Measurements from ENCODE around the gene FBXO30. TPM values are rescaled to one million over a fixed set of nuclear protein-coding genes. Genes with fewer than 3 reads are reported as not detected.

The FBXO30 gene
- total and polyA plus RNA-seq, 4 donors: 0.90 to 15.5 (median 3.5) TPM

DNA sequence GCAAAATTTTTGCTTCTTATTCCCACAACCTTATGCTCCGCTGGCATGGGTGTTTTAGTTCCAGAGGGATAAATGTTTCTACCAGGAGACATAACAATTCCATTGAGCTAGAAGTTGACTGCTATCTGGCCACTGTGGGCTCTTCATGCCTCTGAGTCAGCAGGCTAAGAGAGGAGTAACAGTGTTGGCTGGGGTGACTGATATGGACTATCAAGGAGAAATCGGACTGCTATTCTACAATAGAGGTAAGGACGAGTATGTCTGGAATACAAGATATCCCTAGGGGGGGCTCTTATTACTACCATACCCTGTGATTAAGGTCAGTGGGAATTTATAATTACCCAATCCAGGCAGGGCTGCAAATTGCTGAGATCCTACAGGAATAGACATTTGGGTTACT, 26.9 kb downstream of the FBXO30 start:
- 96% methylated on average over 3 of the region's 3 CpGs for WGBS
- Histone ChIP-seq H3K36me3 (ENCODE audit: control insufficient read depth in 4 of 4, insufficient read depth in 3 of 4, low read depth in 1 of 4, low read length in 3 of 4) (no peaks in the 10 kb centered on the region), H3K9ac (ENCODE audit: low read depth in 1 of 2, low read length in 2 of 2) (no peak overlapping the region), H3K27me3 (ENCODE audit: control insufficient read depth in 4 of 4, insufficient read depth in 4 of 4, low read length in 3 of 4) (no peaks in the 10 kb centered on the region), H3K9me3 (ENCODE audit: control insufficient read depth in 4 of 4, low read length in 3 of 4) (no peaks in the 10 kb centered on the region), H3K27ac (ENCODE audit: low read depth in 1 of 2, low read length in 2 of 2) (no peak overlapping the region), H3K4me3 (ENCODE audit: low read depth in 1 of 3, low read length in 3 of 3) (no peak overlapping the region), H3K4me1 (ENCODE audit: control insufficient read depth in 4 of 4, insufficient read depth in 4 of 4, low read length in 3 of 4) (no peaks in the 10 kb centered on the region)
- no peak for DNase-seq (ENCODE audit: low spot score)
- TF ChIP-seq RXRA (IDR thresholded peaks at IDR 0.05) (no peak), NR2F2 (IDR thresholded peaks at IDR 0.05) (no peak), JUND (IDR thresholded peaks at IDR 0.05) (no peak), GABPA (IDR thresholded peaks at IDR 0.05 in 1 of 2, conservative IDR thresholded peaks at IDR 0.05 in 1 of 2) (no peak), RAD21 (IDR thresholded peaks at IDR 0.05) (no peak), FOXA2 (IDR thresholded peaks at IDR 0.05) (no peak), HNF4G (IDR thresholded peaks at IDR 0.05) (no peak), FOXA1 (IDR thresholded peaks at IDR 0.05) (no peak), EGR1 (IDR thresholded peaks at IDR 0.05; ENCODE audit: low read depth in 2 of 2) (no peak), YY1 (IDR thresholded peaks at IDR 0.05) (no peak), MAX (IDR thresholded peaks at IDR 0.05) (no peak), TAF1 (conservative IDR thresholded peaks at IDR 0.05) (no peak), SP1 (IDR thresholded peaks at IDR 0.05) (no peak), HNF4A (conservative IDR thresholded peaks at IDR 0.05) (no peak)
- TF ChIP-seq, protein P1, sequence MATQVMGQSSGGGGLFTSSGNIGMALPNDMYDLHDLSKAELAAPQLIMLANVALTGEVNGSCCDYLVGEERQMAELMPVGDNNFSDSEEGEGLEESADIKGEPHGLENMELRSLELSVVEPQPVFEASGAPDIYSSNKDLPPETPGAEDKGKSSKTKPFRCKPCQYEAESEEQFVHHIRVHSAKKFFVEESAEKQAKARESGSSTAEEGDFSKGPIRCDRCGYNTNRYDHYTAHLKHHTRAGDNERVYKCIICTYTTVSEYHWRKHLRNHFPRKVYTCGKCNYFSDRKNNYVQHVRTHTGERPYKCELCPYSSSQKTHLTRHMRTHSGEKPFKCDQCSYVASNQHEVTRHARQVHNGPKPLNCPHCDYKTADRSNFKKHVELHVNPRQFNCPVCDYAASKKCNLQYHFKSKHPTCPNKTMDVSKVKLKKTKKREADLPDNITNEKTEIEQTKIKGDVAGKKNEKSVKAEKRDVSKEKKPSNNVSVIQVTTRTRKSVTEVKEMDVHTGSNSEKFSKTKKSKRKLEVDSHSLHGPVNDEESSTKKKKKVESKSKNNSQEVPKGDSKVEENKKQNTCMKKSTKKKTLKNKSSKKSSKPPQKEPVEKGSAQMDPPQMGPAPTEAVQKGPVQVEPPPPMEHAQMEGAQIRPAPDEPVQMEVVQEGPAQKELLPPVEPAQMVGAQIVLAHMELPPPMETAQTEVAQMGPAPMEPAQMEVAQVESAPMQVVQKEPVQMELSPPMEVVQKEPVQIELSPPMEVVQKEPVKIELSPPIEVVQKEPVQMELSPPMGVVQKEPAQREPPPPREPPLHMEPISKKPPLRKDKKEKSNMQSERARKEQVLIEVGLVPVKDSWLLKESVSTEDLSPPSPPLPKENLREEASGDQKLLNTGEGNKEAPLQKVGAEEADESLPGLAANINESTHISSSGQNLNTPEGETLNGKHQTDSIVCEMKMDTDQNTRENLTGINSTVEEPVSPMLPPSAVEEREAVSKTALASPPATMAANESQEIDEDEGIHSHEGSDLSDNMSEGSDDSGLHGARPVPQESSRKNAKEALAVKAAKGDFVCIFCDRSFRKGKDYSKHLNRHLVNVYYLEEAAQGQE (IDR thresholded peaks at IDR 0.05): no peak
- TF ChIP-seq, protein P2, sequence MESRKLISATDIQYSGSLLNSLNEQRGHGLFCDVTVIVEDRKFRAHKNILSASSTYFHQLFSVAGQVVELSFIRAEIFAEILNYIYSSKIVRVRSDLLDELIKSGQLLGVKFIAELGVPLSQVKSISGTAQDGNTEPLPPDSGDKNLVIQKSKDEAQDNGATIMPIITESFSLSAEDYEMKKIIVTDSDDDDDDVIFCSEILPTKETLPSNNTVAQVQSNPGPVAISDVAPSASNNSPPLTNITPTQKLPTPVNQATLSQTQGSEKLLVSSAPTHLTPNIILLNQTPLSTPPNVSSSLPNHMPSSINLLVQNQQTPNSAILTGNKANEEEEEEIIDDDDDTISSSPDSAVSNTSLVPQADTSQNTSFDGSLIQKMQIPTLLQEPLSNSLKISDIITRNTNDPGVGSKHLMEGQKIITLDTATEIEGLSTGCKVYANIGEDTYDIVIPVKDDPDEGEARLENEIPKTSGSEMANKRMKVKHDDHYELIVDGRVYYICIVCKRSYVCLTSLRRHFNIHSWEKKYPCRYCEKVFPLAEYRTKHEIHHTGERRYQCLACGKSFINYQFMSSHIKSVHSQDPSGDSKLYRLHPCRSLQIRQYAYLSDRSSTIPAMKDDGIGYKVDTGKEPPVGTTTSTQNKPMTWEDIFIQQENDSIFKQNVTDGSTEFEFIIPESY (IDR thresholded peaks at IDR 0.05): no peak
- TF ChIP-seq, protein P3, sequence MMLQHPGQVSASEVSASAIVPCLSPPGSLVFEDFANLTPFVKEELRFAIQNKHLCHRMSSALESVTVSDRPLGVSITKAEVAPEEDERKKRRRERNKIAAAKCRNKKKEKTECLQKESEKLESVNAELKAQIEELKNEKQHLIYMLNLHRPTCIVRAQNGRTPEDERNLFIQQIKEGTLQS (IDR thresholded peaks at IDR 0.05): no peak
- TF ChIP-seq, protein P4, sequence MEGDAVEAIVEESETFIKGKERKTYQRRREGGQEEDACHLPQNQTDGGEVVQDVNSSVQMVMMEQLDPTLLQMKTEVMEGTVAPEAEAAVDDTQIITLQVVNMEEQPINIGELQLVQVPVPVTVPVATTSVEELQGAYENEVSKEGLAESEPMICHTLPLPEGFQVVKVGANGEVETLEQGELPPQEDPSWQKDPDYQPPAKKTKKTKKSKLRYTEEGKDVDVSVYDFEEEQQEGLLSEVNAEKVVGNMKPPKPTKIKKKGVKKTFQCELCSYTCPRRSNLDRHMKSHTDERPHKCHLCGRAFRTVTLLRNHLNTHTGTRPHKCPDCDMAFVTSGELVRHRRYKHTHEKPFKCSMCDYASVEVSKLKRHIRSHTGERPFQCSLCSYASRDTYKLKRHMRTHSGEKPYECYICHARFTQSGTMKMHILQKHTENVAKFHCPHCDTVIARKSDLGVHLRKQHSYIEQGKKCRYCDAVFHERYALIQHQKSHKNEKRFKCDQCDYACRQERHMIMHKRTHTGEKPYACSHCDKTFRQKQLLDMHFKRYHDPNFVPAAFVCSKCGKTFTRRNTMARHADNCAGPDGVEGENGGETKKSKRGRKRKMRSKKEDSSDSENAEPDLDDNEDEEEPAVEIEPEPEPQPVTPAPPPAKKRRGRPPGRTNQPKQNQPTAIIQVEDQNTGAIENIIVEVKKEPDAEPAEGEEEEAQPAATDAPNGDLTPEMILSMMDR (IDR thresholded peaks at IDR 0.05; ENCODE audit: low read depth, low read length, missing input control): no peak

All from liver (tissue), 9 donors.